K562 (cell line): ENCODE measurements around the gene POLR2J. TPM values are rescaled to one million over a fixed set of nuclear protein-coding genes. Genes with fewer than 3 reads are reported as not detected.

ENCODE experiments used
- BRD9 ChIP-seq: fragments of 450-650 bp; IDR thresholded peaks from 2 replicates; pipeline ENCODE4 v1.6.1; 2018; ENCODE audit warnings: low read depth; ENCODE audit not compliant: partially characterized antibody
- CBX2 ChIP-seq: fragments of 200-600 bp; sonication (generic); IDR thresholded peaks from one replicate; pipeline ENCODE4 v1.6.1; 2012; ENCODE audit warnings: mild to moderate bottlenecking, low read length, inconsistent platforms; ENCODE audit not compliant: insufficient read depth, poor library complexity, severe bottlenecking
- CHD1 ChIP-seq: fragments of 200-600 bp; sonication (generic); IDR thresholded peaks from one replicate; pipeline ENCODE4 v1.6.1; 2012; ENCODE audit warnings: mild to moderate bottlenecking, moderate library complexity, low read length, inconsistent platforms
- DPF2 ChIP-seq: fragments of 450-650 bp; IDR thresholded peaks from 2 replicates; pipeline ENCODE4 v1.6.1; 2016
- ELF1 ChIP-seq: fragments of 200-800 bp; sonication (Bioruptor generic); IDR thresholded peaks from 2 replicates; pipeline ENCODE4 v1.6.1; 2016; ENCODE audit warnings: missing genetic modification characterization, missing compliant biosample characterization
- EP400 ChIP-seq: fragments of 450-650 bp; IDR thresholded peaks from 2 replicates; pipeline ENCODE4 v1.6.1; 2017; ENCODE audit warnings: antibody characterized with exemption, mild to moderate bottlenecking, moderate library complexity
- GATA2 ChIP-seq: sonication (generic); formaldehyde crosslinking; IDR thresholded peaks from 2 replicates; pipeline ENCODE4 v1.4.0; 2020; ENCODE audit warnings: mild to moderate bottlenecking, missing genetic modification reagents
- HDAC3 ChIP-seq: fragments of 450-650 bp; IDR thresholded peaks from 2 replicates; pipeline ENCODE4 v1.6.1; 2018; ENCODE audit warnings: borderline replicate concordance, mild to moderate bottlenecking, moderate library complexity; ENCODE audit not compliant: partially characterized antibody
- MIER1 ChIP-seq: fragments of 450-650 bp; IDR thresholded peaks from 2 replicates; pipeline ENCODE4 v1.6.1; 2016; ENCODE audit warnings: antibody characterized with exemption, mild to moderate bottlenecking, low read depth
- MYC ChIP-seq, 2 experiments: fragments of 250-450 bp in 1 of 2; sonication (Bioruptor Pico) in 1 of 2; IDR thresholded peaks; 2 replicates each; pipeline versions ENCODE4 v1.5.1 to v1.6.1; 2012 to 2021; ENCODE audit warnings: low read depth in 2 of 2, borderline replicate concordance in 1 of 2, improper control_type of control experiment in 1 of 2, low read length in 1 of 2, mild to moderate bottlenecking in 1 of 2, moderate library complexity in 1 of 2
- PHF8 ChIP-seq: fragments of 200-600 bp; sonication (generic); IDR thresholded peaks from 2 replicates; pipeline ENCODE4 v1.6.1; 2012; ENCODE audit warnings: mixed run types, mild to moderate bottlenecking, inconsistent platforms, low read length, moderate library complexity, borderline replicate concordance
- POLR2H ChIP-seq: IDR thresholded peaks from 2 replicates; pipeline ENCODE4 v1.6.1; 2016; ENCODE audit warnings: missing genetic modification characterization, low read depth, mild to moderate bottlenecking, control low read depth, missing compliant biosample characterization, moderate library complexity
- RBM25 ChIP-seq: fragments of 200-400 bp; formaldehyde crosslinking; IDR thresholded peaks from 2 replicates; pipeline ENCODE4 v1.6.1; 2018; ENCODE audit warnings: low read length, low read depth, moderate library complexity; ENCODE audit not compliant: severe bottlenecking
- RBM34 ChIP-seq: fragments of 200-400 bp; formaldehyde crosslinking; IDR thresholded peaks from 2 replicates; pipeline ENCODE4 v1.6.1; 2018; ENCODE audit warnings: low read length, borderline replicate concordance; ENCODE audit not compliant: insufficient read depth
- RHOXF2B ChIP-seq: fragments of 250-450 bp; sonication (Bioruptor Pico); conservative IDR thresholded peaks from 2 replicates; pipeline ENCODE4 v1.5.1; 2021
- SMC3 ChIP-seq: conservative IDR thresholded peaks from 2 replicates; pipeline ENCODE4 v1.6.1; 2011; ENCODE audit warnings: low read depth, low read length, improper control_type of control experiment; ENCODE audit not compliant: insufficient read depth
- SNRNP70 ChIP-seq: fragments of 200-400 bp; formaldehyde crosslinking; optimal IDR thresholded peaks from 2 replicates; pipeline ENCODE3; 2017; ENCODE audit warnings: low read depth, low read length
- ZFX ChIP-seq: sonication (generic); formaldehyde crosslinking; IDR thresholded peaks from 2 replicates; pipeline ENCODE4 v1.8.0; 2022; ENCODE audit warnings: mild to moderate bottlenecking, missing genetic modification reagents, moderate library complexity
- polyA plus RNA-seq, 8 experiments: library from polyadenylated mRNA; depleted of rRNA in 4 of 8; stranded (reverse) in 5 of 8; unstranded in 3 of 8; fragments of >200 nt; fragmentation: Nextera tagmentation in 2 of 8; fragmentation: Illumina TruSeq in 1 of 8; extraction: Ambion mirVana in 2 of 8; extraction: Trizol in 1 of 8; gene quantifications; 2 replicates each; pipeline versions ENCODE4 v1.2.1 to v1.2.3, GENCODE V29; 2011 to 2014; ENCODE audit warnings: inconsistent platforms in 1 of 8, missing spikeins in 1 of 8
- total RNA-seq, 7 experiments: library from RNA; depleted of rRNA in 6 of 7; stranded (reverse); fragments of >200 nt in 6 of 7; fragmentation: Illumina TruSeq in 2 of 7; extraction: Trizol in 2 of 7; gene quantifications; 2 replicates each; pipeline versions ENCODE4 v1.2.1 to v1.2.3, GENCODE V29; 2011 to 2021; ENCODE audit warnings: low replicate concordance in 1 of 7
- TF ChIP-seq, protein P1 (sequence below): sonication (generic); formaldehyde crosslinking; IDR thresholded peaks from 2 replicates; pipeline ENCODE4 v1.8.0; 2022; ENCODE audit warnings: mild to moderate bottlenecking, missing genetic modification reagents, borderline replicate concordance
- TF ChIP-seq, protein P2 (sequence below): fragments of 450-650 bp; IDR thresholded peaks from 2 replicates; pipeline ENCODE4 v1.6.1; 2018; ENCODE audit not compliant: partially characterized antibody
- TF ChIP-seq, protein P3 (sequence below): fragments of 450-650 bp; formaldehyde crosslinking; IDR thresholded peaks from 2 replicates; pipeline ENCODE4 v1.4.0; 2022; ENCODE audit warnings: mild to moderate bottlenecking, moderate library complexity

POLR2J gene
- total and polyA plus RNA-seq, 9 of the 15 experiments (the other 6 are each of a cell fraction or from before 2014, with no cell fraction given): 32.3 to 220 (median 113) TPM

- TF ChIP-seq SMC3 (no peak), ELF1 (tag) (no peak), ZFX (CRISPR knock-in tag) (no peak), MYC (IDR thresholded peaks at IDR 0.05; ENCODE audit: low read depth, low read length) (no peak), MYC (CRISPR knock-in tag; IDR thresholded peaks at IDR 0.05; ENCODE audit: borderline replicate concordance, low read depth) (peak; percentile 71; the same call in 1 of the 2 replicates), SNRNP70 (no peak), PHF8 (no peak), EP400 (no peak), GATA2 (CRISPR knock-in tag) (peak; percentile 54; the same call in 1 of the 2 replicates), RBM34 (no peak), RHOXF2B (no peak), DPF2 (no peak), CHD1 (no peak), MIER1 (0 out of 2 replicates have a peak, but pooled peaks have one; percentile 72), POLR2H (tag) (no peak), HDAC3 (no peak), RBM25 (no peak), BRD9 (no peak), CBX2 (no peak)
- TF ChIP-seq, protein P1, sequence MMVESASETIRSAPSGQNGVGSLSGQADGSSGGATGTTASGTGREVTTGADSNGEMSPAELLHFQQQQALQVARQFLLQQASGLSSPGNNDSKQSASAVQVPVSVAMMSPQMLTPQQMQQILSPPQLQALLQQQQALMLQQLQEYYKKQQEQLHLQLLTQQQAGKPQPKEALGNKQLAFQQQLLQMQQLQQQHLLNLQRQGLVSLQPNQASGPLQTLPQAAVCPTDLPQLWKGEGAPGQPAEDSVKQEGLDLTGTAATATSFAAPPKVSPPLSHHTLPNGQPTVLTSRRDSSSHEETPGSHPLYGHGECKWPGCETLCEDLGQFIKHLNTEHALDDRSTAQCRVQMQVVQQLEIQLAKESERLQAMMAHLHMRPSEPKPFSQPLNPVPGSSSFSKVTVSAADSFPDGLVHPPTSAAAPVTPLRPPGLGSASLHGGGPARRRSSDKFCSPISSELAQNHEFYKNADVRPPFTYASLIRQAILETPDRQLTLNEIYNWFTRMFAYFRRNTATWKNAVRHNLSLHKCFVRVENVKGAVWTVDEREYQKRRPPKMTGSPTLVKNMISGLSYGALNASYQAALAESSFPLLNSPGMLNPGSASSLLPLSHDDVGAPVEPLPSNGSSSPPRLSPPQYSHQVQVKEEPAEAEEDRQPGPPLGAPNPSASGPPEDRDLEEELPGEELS: no peak
- TF ChIP-seq, protein P2, sequence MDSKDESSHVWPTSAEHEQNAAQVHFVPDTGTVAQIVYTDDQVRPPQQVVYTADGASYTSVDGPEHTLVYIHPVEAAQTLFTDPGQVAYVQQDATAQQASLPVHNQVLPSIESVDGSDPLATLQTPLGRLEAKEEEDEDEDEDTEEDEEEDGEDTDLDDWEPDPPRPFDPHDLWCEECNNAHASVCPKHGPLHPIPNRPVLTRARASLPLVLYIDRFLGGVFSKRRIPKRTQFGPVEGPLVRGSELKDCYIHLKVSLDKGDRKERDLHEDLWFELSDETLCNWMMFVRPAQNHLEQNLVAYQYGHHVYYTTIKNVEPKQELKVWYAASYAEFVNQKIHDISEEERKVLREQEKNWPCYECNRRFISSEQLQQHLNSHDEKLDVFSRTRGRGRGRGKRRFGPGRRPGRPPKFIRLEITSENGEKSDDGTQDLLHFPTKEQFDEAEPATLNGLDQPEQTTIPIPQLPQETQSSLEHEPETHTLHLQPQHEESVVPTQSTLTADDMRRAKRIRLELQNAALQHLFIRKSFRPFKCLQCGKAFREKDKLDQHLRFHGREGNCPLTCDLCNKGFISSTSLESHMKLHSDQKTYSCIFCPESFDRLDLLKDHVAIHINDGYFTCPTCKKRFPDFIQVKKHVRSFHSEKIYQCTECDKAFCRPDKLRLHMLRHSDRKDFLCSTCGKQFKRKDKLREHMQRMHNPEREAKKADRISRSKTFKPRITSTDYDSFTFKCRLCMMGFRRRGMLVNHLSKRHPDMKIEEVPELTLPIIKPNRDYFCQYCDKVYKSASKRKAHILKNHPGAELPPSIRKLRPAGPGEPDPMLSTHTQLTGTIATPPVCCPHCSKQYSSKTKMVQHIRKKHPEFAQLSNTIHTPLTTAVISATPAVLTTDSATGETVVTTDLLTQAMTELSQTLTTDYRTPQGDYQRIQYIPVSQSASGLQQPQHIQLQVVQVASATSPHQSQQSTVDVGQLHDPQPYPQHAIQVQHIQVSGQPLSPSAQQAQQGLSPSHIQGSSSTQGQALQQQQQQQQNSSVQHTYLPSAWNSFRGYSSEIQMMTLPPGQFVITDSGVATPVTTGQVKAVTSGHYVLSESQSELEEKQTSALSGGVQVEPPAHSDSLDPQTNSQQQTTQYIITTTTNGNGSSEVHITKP: no peak
- TF ChIP-seq, protein P3, sequence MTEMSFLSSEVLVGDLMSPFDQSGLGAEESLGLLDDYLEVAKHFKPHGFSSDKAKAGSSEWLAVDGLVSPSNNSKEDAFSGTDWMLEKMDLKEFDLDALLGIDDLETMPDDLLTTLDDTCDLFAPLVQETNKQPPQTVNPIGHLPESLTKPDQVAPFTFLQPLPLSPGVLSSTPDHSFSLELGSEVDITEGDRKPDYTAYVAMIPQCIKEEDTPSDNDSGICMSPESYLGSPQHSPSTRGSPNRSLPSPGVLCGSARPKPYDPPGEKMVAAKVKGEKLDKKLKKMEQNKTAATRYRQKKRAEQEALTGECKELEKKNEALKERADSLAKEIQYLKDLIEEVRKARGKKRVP (CRISPR knock-in tag): no peak
These were observed 14.7 kb downstream of the POLR2J start (continued) for GRCh38 chr7:102463841-102464576.
